GM21390 (cell line): ENCODE results near the gene ASXL2.
"Not testable (repeated sequence)": the region's sequence is repeated elsewhere in the genome, so short reads cannot be mapped to it uniquely, and the experiment has no call there.

ENCODE experiments used
- ATAC-seq: cut with Tn5 transposase; IDR thresholded peaks from one replicate; pipeline ENCODE4 v1.9.1; 2021; ENCODE audit not compliant: unreplicated experiment

ASXL2 gene

GRCh38 chr2:25838152-25838756 lies 40.0 kb downstream of the ASXL2 start:
- no peak for ATAC-seq

DNA sequence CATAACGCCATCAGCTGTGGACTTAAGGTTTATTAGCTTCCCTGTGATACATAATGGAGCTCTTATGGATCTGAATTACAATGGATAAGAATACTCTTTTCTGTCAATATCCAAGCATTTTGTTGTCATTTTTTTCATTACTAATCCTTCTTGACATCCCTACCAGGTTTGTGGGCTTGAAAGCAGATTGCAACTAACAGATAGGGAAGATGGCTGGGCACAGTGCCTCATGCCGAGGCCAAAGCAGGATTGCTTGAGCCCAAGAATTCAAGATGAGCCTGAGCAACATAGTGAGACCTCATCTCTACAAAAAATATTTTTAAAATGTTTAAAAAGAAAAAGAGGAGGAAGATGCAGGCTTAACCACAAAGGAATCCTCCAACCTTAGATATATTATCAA lies 42.4 kb downstream of the ASXL2 start:
- ATAC-seq: no peak

DNA sequence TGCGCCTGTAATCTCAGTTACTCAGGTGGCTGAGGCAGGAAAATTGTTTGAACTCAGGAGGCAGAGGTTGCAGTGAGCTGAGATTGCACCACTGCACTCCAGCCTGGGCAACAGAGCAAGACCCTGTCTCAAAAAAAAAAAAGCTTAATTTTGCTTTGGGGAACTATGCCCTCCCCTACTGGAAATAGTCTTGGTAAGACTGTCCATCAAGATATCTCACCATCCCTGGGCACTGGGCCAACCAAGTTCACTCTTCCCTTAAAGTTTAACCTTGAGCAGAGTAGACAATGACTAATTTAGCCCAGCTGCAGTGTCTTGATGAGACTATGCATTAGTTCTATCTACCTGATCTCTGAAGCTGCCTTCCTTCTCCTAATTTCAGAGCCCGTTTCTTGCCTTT lies 44.7 kb downstream of the ASXL2 start:
- no peak for ATAC-seq

DNA sequence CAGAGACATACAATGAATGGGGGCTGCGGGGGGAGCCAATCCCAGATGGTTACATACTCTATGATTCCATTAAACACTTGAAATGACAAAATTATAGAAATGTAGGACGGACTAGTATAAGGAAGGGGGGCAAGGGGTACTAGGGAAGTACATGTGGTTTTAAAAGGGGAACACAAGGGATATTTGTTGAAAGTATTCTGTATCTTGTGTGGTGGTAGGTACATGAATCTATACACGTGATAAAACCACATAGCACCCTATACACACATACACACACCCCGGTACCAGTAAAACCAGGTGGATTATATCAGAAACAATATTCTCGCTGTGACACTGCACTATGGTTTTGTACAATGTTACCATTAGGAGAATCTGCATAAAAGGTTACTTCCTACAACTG lies 45.4 kb downstream of the ASXL2 start:
- no peak for ATAC-seq

DNA sequence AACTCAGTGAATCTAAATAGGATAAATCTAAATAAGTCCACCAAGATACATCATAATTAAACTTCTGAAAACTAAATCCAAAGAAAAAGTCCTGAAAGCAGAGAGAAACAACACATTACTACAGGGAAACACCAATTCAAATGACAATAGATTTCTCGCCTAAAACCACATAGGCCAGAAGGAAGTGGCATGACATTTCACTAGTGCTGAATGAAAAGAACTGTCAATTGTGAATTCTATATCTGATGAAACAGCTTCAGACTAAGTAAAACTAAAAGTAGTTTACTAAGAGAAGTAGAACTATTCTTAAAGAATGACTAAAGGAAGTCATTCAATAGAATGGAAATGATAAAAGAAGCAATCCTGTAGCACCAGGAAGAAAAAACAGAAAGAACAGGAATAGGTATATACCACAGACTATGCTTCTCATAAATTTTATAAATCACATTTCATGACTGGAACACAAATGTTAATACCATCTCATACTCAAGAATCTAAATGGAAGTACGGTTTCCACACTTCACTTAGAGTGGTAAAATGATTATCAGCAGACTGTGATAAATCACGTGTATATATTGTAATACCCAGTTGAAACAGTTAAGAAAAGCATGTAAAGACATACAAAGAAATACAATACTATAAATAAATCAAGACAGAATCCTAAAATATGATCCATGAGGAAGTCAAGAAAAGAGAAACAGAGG lies 46.4 kb downstream of the ASXL2 start:
- no peak for ATAC-seq

- no peak for ATAC-seq
These were observed 48.5 kb downstream of the ASXL2 start for GRCh38 chr2:25829828-25830227.

GRCh38 chr2:25829377-25829704 lies 48.9 kb downstream of the ASXL2 start:
- no peak for ATAC-seq

DNA sequence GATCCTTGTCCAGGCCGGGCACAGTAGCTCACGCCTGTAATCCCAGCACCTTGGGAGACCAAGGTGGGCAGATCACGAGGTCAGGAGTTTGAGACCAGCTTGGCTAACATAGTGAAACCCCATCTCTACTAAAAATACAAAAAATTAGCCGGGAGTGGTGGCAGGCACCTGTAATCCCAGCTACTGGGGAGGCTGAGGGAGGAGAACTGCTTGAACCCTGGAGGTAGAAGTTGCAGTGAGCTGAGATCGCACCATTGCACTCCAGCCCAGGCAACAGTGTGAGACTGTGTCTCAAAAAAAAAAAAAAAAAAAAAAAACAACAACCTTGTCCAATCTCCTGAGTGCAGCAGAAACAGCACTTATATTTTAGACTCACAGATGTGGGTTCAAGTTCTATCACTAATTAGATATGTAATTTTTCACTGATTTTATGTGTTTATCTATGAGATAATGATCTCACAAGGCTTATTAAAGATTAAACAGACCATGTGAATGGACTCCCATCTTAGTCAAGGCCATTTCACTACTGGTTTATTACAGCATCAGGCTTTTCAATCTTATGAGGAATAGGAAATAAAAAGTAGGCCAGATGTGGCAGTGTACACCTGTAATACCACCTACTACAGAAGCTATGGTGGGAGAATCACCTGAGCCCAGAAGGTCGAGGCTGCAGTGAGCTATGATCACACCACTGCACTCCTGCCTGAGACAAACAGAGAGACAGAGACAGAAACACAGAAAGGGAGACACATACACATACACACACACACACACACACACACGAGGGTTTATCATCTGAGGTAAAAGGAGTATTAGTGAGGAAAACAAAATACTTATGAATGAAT lies 49.5 kb downstream of the ASXL2 start:
- ATAC-seq: not testable (repeated sequence)

DNA sequence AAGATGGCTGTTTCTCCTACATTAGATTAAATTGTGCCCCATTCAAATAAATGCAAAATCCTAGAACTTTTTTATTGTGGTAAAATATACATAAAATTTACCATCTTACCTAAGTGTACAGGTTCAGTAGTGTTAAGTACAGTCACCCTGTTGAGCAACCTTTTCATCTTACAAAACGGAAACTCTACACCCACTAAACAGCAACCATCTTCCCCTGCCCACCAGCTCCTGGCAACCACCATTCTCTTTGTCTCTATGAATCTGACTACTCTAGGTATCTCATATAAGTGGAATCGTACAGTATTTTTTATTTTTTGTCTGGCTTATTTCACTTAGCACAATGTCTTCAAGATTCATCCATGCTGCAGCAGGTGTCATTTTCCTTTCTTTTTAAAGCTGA lies 53.0 kb downstream of the ASXL2 start:
- ATAC-seq: no peak

DNA sequence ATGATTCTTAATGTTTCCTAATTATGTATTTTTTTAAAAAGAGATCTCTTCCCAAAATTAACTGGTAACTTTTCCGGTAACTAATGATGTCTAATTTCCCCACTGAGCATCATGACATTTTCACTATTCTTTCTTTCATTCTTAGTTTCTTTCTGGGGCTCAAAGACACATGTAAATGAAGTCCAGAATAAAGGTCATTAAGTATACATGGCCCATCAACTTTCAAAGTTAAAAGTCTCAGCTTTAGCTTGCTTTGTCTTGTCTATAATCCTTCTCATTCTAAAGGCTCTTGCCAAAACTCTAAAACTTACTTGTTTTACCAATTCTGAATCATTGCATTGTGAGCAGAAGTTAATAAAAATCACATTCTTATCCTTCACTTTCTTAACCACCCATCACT lies 53.6 kb downstream of the ASXL2 start:
- no peak for ATAC-seq

DNA sequence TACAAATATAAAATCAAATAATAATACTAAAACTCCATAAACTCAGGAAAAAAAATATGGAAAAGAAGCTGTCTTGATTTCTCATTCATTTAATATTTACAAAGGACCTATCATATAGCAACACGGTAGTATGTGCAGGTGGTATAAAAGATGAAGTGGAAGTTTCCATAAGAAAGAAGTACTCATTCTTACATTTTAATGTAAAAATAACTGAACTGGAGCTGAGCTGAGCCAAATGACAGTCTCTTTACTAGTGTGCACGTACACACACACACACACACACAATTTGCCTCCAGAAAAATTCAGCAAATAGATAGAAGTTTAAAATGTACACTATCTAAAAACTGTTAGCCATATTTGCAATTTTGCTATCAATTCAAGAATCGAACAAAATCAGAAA lies 54.1 kb downstream of the ASXL2 start:
- ATAC-seq: no peak

DNA sequence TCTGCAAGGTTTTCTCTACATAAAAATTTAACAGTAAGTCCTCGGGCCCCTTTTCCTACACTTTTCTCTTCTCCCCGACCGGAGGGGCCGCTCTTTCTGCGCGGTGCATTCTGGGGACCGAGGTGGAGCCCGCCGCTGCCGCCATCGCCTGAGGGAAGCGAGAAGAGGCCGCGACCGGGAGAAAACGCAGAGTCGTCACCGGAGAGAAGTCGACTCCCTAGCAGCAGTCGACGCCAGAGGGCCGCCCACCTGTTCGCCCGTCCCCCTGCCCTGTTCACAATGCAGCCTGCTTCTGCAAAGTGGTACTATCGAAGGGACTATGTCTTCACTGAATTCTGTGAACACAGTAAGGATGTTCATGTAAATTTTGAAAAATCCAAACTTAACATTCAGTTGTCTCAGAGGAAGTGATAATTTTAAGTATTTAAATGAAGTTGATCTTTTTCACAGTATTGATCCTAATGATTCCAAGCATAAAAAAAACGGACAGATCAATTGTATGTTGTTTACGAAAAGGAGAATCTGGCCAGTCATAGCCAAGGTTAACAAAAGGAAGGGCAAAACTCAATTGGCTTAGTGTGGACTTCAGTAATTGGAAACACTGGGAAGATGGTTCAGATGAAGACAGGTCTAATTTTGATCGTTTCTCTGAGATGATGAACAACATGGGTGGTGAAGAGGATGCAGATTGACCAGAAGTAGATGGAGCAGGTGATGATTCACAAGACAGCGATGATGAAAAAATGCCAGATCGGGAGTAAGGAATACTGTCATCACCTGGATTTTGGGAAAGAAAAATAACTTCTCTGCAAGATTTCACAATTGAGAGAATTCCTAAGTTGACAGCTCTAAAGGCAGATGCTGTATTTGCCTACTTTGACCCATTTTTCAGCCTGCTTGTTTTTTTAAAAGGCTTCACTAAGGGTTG lies 55.8 kb downstream of the ASXL2 start:
- ATAC-seq: no peak

DNA sequence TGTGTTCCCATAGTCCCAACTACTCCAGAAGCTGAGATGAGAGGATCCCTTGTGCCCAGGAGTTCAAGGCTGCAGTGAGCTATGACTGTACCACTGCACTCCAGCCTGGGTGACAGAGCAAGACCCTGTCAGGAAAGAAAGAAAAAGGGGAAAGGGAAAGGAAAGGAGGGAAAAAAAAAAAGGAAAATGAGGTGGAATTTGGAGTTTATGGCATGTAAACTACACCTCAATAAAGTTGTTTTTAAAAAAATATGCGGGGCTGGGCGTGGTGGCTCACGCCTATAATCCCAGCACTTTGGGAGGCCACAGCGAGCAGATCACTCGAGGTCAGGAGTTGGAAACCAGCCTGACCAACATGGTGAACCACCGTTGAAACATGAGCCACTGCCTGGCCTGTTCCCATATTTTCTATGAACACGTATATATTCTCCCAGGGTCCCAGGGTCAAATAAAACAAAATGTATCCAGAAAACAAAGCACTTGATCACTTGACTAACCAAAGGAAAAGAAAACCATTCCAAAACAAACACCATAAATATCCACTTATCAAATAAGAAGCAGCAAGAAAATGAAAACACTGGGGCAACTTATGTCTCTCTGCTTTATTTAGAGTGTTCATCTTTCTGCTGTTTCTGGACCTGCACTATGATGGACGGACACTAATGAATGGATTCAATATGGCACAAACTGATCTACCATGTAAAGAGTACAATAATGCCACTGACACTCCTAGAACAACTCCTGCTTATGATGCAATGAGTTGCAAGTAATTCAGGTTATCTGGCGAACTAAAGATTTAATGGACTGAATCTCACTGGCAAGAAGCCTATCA lies 56.8 kb downstream of the ASXL2 start:
- no peak for ATAC-seq

GRCh38 chr2:25819597-25820039 lies 58.7 kb downstream of the ASXL2 start:
- no peak for ATAC-seq

GRCh38 chr2:25817630-25818029 lies 60.7 kb downstream of the ASXL2 start:
- ATAC-seq: peak; percentile 59

DNA sequence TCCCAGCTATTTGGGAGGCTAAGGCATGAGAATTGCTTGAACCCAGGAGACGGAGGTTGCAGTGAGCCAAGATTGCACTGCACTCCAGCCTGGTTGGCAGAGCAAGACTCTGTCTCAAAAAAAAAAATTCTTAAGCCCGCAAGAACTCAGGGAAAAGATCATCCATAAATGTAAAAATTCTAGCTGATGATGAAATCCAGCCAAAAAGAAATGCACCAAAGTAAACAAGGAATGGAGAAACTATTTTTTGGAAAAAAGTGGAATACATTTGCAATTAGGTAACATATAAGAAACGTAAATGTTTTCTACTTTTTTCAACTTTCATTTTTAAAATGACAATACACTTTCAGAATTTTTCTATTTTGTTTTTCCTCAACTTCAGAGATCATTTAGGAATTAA lies 61.3 kb downstream of the ASXL2 start:
- no peak for ATAC-seq

DNA sequence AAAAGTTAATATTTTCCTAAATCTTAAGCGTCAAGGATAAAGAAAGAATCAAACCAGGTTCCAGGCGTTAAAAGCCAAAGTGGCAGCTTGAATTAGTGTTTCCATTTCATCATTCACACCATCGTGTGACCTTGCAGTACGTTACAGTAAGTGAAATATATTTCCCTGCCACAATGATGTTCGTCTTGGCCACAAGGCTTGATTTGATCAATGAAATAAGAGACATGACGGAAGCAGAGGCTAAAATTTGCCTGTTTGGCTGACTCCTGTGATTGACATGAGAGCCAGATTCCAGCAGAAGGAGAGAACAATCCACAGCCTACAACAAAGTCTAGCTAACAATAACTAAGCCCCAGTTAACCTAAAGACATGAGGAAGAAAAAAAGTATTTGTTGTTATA lies 62.0 kb downstream of the ASXL2 start:
- ATAC-seq: no peak

DNA sequence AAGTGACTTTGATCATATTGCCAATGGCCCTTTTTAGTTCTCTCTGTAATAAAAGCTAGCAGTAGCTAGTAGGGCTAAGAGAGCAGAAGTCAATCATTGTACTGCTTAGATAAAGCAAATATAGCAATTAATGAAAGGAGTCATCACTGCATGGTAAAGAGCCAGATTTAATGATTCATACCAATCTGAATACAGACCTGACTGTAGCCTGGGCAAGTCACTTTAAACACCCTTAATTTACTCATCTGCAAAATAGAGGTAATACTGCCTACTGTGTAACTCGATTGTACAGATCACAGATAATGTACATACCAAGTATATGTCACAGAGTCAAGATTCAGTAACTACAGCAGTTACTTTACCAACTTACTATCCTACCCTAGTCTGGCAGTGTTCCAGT lies 63.6 kb downstream of the ASXL2 start:
- no peak for ATAC-seq

DNA sequence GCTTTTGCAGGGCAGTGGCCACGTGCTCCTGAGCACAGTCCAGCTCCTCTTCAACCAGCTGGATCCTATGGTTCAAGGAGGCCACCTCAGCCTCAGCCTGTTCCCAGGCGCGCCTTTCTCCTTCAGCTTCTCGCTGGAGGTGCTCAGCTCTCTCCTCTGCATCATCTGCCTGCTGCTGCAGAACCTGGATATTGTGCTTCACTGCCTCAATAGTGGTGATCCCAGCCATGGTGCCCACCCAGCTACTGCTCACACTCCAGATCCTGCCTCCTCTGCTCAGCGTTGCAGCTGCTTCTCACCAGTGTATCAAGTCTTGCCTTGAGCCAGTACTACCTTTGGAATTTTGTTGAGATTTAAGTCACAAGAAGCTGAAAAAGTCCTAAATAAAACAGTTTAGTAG lies 67.9 kb downstream of the ASXL2 start:
- ATAC-seq: no peak

GRCh38 chr2:25809646-25810045 lies 68.6 kb downstream of the ASXL2 start:
- no peak for ATAC-seq
